ENCODE results near the gene HAAO.

HAAO gene

DNA sequence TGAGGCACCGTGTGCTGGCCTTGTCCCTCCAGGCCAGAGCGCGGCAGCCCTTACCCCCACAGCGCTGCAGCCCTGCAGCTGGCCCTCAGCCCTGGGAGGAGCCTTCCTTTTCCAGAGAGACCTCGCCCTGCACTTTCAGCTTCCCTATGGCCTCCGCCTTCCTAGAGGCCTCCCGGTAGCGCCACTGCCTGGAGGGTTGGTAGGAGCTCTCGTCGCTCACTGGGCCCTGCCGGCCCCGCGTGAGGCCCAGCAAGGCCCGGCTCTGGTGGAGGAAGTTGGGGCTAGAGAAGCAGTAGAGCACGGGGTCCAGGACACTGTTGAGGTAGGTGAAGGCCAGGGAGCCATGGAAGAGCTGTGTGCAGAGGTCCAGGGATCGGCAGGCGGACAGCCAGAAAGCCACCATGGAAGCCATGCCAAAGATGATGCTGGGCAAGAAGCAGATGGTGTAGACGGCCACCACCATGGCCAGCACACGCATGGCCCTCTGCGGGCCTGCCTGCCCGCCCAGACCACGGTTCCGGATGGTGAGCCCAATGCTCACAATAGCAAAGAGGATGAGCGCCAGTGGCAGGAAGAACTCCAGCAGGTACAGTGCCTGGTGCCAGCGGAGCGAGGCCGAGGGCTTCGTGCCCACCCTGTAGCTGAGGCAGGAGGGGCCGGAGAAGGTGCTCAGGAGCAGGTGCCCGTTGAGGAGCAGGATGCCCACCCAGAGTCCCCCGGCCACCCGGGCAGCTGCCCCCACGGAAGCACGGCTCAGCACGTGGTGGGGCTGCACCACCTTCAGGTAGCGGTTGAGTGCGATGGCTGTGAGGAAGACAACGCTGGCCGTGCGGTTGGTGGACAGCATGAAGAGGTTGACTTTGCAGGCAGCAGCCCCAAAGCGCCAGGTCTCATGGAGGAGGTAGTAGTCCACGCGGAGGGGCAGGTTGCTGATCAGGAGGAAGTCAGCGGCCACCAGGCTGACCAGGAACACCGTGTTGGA, 29.3 kb downstream of the HAAO start:
- H3K27ac ChIP-seq (ENCODE audit: low read length) = no peak overlapping the region
- H3K4me2 ChIP-seq (ENCODE audit: low read length) = no peak overlapping the region
- H3K9ac ChIP-seq (ENCODE audit: low read length) = no peak overlapping the region
- no peaks in the 10 kb centered on the region for H3K9me3 ChIP-seq (ENCODE audit: insufficient read depth, low read length)
- no peak for TF ChIP-seq EZH2phosphoT487 (IDR thresholded peaks at IDR 0.05; ENCODE audit: low read depth)
- TF ChIP-seq, protein P1, sequence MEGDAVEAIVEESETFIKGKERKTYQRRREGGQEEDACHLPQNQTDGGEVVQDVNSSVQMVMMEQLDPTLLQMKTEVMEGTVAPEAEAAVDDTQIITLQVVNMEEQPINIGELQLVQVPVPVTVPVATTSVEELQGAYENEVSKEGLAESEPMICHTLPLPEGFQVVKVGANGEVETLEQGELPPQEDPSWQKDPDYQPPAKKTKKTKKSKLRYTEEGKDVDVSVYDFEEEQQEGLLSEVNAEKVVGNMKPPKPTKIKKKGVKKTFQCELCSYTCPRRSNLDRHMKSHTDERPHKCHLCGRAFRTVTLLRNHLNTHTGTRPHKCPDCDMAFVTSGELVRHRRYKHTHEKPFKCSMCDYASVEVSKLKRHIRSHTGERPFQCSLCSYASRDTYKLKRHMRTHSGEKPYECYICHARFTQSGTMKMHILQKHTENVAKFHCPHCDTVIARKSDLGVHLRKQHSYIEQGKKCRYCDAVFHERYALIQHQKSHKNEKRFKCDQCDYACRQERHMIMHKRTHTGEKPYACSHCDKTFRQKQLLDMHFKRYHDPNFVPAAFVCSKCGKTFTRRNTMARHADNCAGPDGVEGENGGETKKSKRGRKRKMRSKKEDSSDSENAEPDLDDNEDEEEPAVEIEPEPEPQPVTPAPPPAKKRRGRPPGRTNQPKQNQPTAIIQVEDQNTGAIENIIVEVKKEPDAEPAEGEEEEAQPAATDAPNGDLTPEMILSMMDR (IDR thresholded peaks at IDR 0.05; ENCODE audit: low read depth, low read length) = no peak
- H2AFZ ChIP-seq (ENCODE audit: low read depth, low read length) = no peak overlapping the region
- no peaks in the 10 kb centered on the region for H3K79me2 ChIP-seq (ENCODE audit: low read length)
- H3K4me3 ChIP-seq (ENCODE audit: low read length) = no peak overlapping the region
- no peaks in the 10 kb centered on the region for H4K20me1 ChIP-seq (ENCODE audit: insufficient read depth, low read length)
- H3K4me1 ChIP-seq (ENCODE audit: low read length) = peaks cover 3% of the 10 kb centered on the region; the same call in 1 of the 2 replicates
- peaks cover 4% of the 10 kb centered on the region for H3K36me3 ChIP-seq (replicated peaks; ENCODE audit: low read depth, low read length)
- no peaks in the 10 kb centered on the region for H3K27me3 ChIP-seq (ENCODE audit: low read depth, low read length)

DNA sequence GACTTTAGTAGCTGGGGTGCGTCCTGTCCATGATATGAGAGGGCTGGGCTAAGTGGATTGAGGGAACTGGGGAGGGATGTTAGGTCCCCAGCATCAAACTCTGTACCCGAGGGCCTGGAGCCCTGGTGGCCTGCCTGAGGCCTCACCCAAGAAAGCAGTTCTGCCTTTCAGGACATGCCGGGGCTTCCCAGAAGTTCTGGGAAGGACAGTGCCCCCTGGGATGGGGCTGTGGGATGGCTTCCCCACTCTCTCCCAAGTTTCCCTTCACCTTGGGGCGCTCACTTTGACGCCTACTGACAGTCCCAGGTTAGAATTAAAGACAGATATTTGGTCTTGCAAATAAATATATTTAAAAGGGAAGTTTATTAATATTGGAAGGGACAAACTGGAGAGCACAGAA, 30.2 kb downstream of the HAAO start:
- Histone ChIP-seq H3K4me1 (ENCODE audit: low read length) (peaks cover 3% of the 10 kb centered on the region; the same call in 1 of the 2 replicates), H3K4me2 (ENCODE audit: low read length) (no peak overlapping the region), H3K27ac (ENCODE audit: low read length) (no peak overlapping the region), H3K4me3 (ENCODE audit: low read length) (no peak overlapping the region), H3K79me2 (ENCODE audit: low read length) (no peaks in the 10 kb centered on the region), H3K27me3 (ENCODE audit: low read depth, low read length) (no peaks in the 10 kb centered on the region), H4K20me1 (ENCODE audit: insufficient read depth, low read length) (no peaks in the 10 kb centered on the region), H3K9ac (ENCODE audit: low read length) (no peak overlapping the region), H3K9me3 (ENCODE audit: insufficient read depth, low read length) (no peaks in the 10 kb centered on the region), H2AFZ (ENCODE audit: low read depth, low read length) (no peak overlapping the region), H3K36me3 (replicated peaks; ENCODE audit: low read depth, low read length) (peaks cover 4% of the 10 kb centered on the region)
- TF ChIP-seq, protein P1 (IDR thresholded peaks at IDR 0.05; ENCODE audit: low read depth, low read length) = no peak
- TF ChIP-seq EZH2phosphoT487 (IDR thresholded peaks at IDR 0.05; ENCODE audit: low read depth) = no peak

DNA sequence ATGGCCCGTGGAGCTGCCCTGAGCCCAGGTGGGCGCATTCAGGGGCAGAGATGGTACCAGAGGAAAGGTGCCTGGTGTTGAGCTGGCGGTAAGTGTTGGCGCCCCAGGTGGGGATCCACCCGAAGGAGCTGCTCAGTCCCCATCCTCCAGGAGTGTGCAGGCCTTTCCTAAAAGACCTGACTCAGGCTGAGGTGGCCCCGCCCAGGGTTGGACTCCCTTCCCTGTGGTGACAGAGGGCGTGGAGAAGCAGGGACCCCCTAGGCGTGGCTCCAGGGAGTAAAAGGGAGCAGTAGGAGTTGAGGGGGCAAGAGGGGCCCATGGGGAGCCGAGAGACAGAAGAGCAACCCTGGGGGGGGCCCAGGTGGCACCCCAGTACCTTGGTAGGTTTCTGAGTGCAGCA, 30.8 kb downstream of the HAAO start:
- TF ChIP-seq, protein P1 (IDR thresholded peaks at IDR 0.05; ENCODE audit: low read depth, low read length) = no peak
- TF ChIP-seq EZH2phosphoT487 (IDR thresholded peaks at IDR 0.05; ENCODE audit: low read depth) = no peak
- H3K27ac ChIP-seq (ENCODE audit: low read length) = no peak overlapping the region
- no peaks in the 10 kb centered on the region for H3K9me3 ChIP-seq (ENCODE audit: insufficient read depth, low read length)
- H3K79me2 ChIP-seq (ENCODE audit: low read length) = no peaks in the 10 kb centered on the region
- no peak overlapping the region for H3K4me3 ChIP-seq (ENCODE audit: low read length)
- no peaks in the 10 kb centered on the region for H3K27me3 ChIP-seq (ENCODE audit: low read depth, low read length)
- H3K4me2 ChIP-seq (ENCODE audit: low read length) = no peak overlapping the region
- H4K20me1 ChIP-seq (ENCODE audit: insufficient read depth, low read length) = no peaks in the 10 kb centered on the region
- peaks cover 7% of the 10 kb centered on the region for H3K4me1 ChIP-seq (ENCODE audit: low read length)
- peaks cover 4% of the 10 kb centered on the region for H3K36me3 ChIP-seq (replicated peaks; ENCODE audit: low read depth, low read length)
- no peak overlapping the region for H3K9ac ChIP-seq (ENCODE audit: low read length)
- H2AFZ ChIP-seq (ENCODE audit: low read depth, low read length) = no peak overlapping the region

DNA sequence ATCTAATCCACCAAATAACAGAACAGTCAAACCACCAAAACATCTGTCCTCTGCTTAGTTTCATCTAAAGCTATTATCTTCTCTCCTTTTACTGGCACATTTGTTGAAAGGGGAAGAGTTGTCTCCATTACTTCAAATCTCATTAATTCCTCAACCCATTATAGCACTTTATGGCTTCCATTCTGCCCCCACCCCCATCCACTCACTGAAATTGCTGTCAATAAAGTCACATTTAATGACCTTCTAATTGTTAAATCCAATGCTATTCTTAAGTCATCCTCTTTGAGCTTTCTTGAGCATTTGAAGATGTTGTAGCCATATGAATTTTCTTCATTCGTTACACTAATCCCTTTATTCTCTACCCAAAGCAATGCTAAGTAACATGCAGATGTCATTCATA, 33.6 kb downstream of the HAAO start:
- Histone ChIP-seq H3K9me3 (ENCODE audit: insufficient read depth, low read length) (no peaks in the 10 kb centered on the region), H4K20me1 (ENCODE audit: insufficient read depth, low read length) (no peaks in the 10 kb centered on the region), H2AFZ (ENCODE audit: low read depth, low read length) (no peak overlapping the region), H3K27ac (ENCODE audit: low read length) (no peak overlapping the region), H3K4me2 (ENCODE audit: low read length) (no peak overlapping the region), H3K4me1 (ENCODE audit: low read length) (peaks cover 31% of the 10 kb centered on the region), H3K79me2 (ENCODE audit: low read length) (no peaks in the 10 kb centered on the region), H3K27me3 (ENCODE audit: low read depth, low read length) (no peaks in the 10 kb centered on the region), H3K4me3 (ENCODE audit: low read length) (no peak overlapping the region), H3K36me3 (replicated peaks; ENCODE audit: low read depth, low read length) (peaks cover 4% of the 10 kb centered on the region), H3K9ac (ENCODE audit: low read length) (no peak overlapping the region)
- TF ChIP-seq, protein P1 (IDR thresholded peaks at IDR 0.05; ENCODE audit: low read depth, low read length) = no peak
- TF ChIP-seq EZH2phosphoT487 (IDR thresholded peaks at IDR 0.05; ENCODE audit: low read depth) = no peak
